Activated naive CD4-positive, alpha-beta T cell treated with anti-CD3 and anti-CD28 coated beads, Interleukin-2, amount 50 U/mL, for 72 hours (primary cell): ENCODE data around the gene GOLGA8M. TPM values are rescaled to one million over a fixed set of nuclear protein-coding genes. Genes with fewer than 3 reads are reported as not detected.
"Not testable (repeated sequence)": the region's sequence is repeated elsewhere in the genome, so short reads cannot be mapped to it uniquely, and the experiment has no call there.

ENCODE experiments used
- ATAC-seq, 2 donors: fragments of 150-1000 bp; cut with Tn5 transposase; 2 replicates each; pipeline ENCODE4 v1.10.0; 2021; ENCODE audit warnings: mild to moderate bottlenecking in 2 of 2, moderate library complexity in 2 of 2
- DNase-seq, 2 donors: peaks; one replicate each; pipeline ENCODE4 v3.0.0; 2021 to 2022; ENCODE audit warnings: low spot score in 2 of 2
- H3K27ac Mint-ChIP-seq, 2 donors: one replicate each; pipeline ENCODE4 v1.8.0; 2022; ENCODE audit warnings: mild to moderate bottlenecking in 2 of 2, mixed read lengths in 2 of 2
- H3K36me3 Mint-ChIP-seq, 2 donors: one replicate each; pipeline ENCODE4 v1.8.0; 2022; ENCODE audit warnings: mixed read lengths in 2 of 2
- H3K9me3 Mint-ChIP-seq, 2 donors: one replicate each; pipeline ENCODE4 v1.8.0; 2022; ENCODE audit warnings: mixed read lengths in 2 of 2
- total RNA-seq, 2 donors: library from RNA; stranded (reverse); gene quantifications; one replicate each; pipeline ENCODE4 v1.2.3, GENCODE V29; 2022

Gene GOLGA8M, protein sequence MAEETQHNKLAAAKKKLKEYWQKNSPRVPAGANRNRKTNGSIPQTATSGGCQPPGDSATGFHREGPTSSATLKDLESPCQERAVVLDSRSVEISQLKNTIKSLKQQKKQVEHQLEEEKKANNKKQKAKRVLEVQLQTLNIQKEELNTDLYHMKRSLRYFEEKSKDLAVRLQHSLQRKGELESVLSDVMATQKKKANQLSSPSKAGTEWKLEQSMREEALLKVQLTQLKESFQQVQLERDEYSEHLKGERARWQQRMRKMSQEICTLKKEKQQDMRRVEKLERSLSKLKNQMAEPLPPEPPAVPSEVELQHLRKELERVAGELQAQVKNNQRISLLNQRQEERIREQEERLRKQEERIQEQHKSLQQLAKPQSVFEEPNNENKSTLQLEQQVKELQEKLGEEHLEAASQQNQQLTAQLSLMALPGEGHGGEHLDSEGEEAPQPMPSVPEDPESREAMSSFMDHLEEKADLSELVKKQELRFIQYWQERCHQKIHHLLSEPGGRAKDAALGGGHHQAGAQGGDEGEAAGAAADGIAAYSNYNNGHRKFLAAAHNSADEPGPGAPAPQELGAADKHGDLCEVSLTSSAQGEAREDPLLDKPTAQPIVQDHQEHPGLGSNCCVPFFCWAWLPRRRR
- 1 to 10 TPM; 1.3 to 2.3 TPM for total RNA-seq

GRCh38 chr15:28712270-28712669 is at the start of gene GOLGA8M:
GOLGA8M (minus strand) TSS chr15:28712421; CDS start chr15:28712323, 98 bp downstream.
- ATAC-seq, H3K9me3 Mint-ChIP-seq, DNase-seq, H3K36me3 Mint-ChIP-seq, H3K27ac Mint-ChIP-seq: not testable (repeated sequence)

DNA sequence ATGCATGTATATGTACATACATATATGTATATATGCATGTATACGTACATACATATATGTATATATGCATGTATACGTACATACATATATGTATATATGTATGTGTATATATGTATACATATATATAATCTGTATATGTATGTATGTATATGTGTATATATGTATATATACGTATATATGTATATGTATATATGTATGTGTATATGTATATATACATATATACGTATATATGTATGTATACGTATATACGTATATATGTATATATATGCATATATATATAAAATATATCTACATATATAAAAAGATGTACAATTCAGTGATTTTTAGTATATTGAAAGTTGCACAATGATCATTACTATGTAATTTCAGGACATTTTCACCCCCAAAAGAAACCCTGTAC is 30.7 kb upstream of the GOLGA8M start:
- H3K27ac Mint-ChIP-seq, H3K9me3 Mint-ChIP-seq, DNase-seq, ATAC-seq, H3K36me3 Mint-ChIP-seq: not testable (repeated sequence)

DNA sequence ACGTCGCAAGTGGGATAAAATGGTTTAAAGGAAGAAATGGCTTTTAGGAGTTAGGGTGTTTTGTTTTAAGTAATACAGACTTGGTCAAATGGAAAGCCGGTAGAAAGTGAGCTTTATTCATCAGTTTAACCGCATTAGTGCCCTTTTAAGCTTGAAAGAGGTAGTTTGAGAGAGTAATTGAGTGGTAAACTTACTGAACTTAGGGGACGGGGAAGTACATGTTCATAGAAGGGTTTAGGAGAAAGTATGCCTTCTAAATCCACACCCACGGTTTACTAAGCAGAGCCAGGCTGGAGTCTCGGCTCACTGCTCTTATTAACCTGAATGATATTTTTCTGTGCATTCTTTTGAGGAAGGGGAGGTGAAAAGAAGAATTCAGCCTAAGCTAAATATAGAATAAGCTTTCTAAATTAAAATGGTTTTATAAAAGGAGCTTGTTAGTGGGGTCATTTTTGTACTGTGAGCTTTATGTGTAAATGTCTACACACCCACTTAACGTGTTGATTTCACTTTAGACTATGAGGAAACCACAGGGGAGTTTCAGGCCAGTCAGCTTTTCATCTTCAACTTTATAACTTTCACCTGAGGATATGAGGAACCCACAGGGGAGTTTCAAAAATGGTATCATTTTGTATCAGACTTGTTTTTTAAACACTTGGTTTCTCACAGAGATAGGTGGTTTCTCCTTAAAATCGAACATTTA is 26.5 kb upstream of the GOLGA8M start:
- peak overlapping the region; percentile 92 to 96 for H3K27ac Mint-ChIP-seq
- H3K9me3 Mint-ChIP-seq, H3K36me3 Mint-ChIP-seq, DNase-seq: not testable (repeated sequence)
- ATAC-seq: peak; percentile 75 to 85

GRCh38 chr15:28738200-28738561 is 26.0 kb upstream of the GOLGA8M start:
- not testable (repeated sequence) for H3K36me3 Mint-ChIP-seq, DNase-seq
- peak; percentile 23 to 59 for ATAC-seq

DNA sequence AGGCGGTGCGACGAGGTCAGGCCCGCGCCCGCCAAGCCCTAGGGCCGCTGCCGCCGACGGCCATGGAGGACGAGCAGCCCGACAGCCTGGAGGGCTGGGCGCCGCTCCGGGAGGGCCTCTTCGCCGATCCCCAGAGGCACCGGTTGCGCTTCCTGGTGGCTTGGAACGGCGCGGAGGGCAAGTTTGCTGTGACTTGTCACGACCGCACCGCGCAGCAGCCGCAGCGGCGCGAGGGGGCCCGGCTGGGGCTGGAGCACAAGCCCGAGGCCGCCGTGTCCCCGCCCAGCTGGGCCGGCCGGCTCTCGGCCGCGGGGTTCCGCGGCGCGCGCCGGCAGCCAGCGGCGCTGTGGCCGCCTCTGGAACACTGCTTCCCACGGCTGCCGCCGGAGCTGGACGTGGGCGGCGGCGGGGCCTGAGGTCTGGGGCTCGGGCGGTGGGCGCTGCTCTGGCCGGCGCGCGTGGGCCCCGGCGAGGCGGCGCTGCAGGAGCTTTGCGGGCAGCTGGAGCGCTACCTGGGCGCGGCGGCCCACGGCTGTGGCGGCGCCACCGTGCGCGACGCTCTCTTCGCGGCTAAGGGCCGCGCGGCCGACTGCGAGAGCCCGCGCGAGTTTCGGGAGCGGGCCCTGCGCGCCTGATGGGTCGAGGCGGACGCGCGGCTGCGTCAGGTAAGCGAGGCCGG is 25.4 kb upstream of the GOLGA8M start:
- ATAC-seq (peak; percentile 58 to 70), DNase-seq (peak; percentile 30 to 68)
- H3K27ac Mint-ChIP-seq: peak overlapping the region in 1 of 2 donors; percentile 92
- H3K36me3 Mint-ChIP-seq, H3K9me3 Mint-ChIP-seq: not testable (repeated sequence)

More at GRCh38 chr15:28738200-28738561, 26.0 kb upstream of the GOLGA8M start:
- H3K9me3 Mint-ChIP-seq: not testable (repeated sequence)
- H3K27ac Mint-ChIP-seq: peak overlapping the region; percentile 92 to 96

DNA sequence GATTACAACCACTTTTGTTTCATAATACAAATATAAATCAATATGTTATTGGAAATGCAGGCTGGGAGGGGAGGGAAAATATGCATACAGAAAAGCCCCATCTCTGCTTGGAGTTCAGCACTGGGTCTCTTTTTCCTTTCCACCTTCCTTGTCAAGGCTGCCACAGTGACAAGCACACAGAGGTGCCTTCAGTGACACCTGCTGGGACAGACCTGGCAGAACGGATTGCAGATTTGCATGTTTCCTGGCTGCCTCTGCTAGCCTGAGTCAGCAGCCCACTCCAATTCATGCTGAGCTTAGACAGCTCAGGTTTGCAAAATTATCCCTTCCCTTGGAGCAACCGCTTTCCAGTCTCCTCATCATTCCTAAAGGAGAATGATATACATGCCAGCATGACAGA is 15.8 kb upstream of the GOLGA8M start:
- not testable (repeated sequence) for H3K36me3 Mint-ChIP-seq, ATAC-seq, H3K9me3 Mint-ChIP-seq, H3K27ac Mint-ChIP-seq
- peak in 1 of 2 donors; percentile 11 for DNase-seq

DNA sequence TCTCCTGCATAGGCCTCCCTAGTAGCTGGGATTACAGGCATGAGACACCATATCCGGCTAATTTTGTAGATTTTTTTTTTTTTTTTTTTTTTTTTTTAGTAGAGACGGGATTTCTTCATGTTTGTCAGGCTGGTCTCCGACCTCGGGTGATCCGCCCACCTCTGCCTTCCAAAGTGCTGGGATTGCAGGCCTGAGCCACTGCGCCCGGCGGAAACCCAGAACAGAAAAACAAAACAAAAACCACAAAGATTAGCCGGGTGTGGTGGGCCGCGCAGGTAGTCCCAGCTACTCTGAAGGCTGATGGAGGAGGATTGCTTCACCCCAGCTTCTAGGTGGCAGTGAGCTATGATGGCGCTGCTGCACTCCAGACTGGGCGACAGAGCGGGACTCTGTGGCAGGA is 14.8 kb upstream of the GOLGA8M start:
- H3K36me3 Mint-ChIP-seq, H3K9me3 Mint-ChIP-seq, ATAC-seq, H3K27ac Mint-ChIP-seq, DNase-seq: not testable (repeated sequence)

DNA sequence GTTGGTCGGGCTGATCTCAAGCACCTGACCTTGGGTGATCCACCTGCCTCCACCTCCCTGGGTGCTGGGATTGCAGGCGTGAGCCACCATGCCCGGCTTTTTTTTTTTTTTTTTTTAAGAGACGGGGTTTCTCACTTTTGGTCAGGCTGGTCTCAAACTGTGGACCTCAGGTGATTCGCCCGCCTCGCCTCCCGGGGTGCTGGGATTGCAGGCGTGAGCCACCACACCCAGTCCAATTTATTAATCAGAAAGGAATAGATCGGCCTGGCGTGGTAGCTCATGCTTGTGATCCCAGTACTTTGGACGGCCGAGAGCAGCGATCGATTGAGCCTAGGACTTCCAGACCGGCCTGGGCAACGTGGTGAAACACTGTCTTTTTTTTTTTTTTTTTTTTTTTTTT is 13.9 kb upstream of the GOLGA8M start:
- no peaks in the 10 kb centered on the region for H3K36me3 Mint-ChIP-seq
- DNase-seq: no peak
- no peaks in the 10 kb centered on the region for H3K9me3 Mint-ChIP-seq
- no peak overlapping the region for H3K27ac Mint-ChIP-seq
- ATAC-seq: no peak

GRCh38 chr15:28725556-28725955 is 13.3 kb upstream of the GOLGA8M start:
- no peak for DNase-seq
- no peak overlapping the region for H3K27ac Mint-ChIP-seq
- H3K36me3 Mint-ChIP-seq: no peaks in the 10 kb centered on the region
- H3K9me3 Mint-ChIP-seq: no peaks in the 10 kb centered on the region
- no peak for ATAC-seq

- not testable (repeated sequence) for H3K36me3 Mint-ChIP-seq, H3K27ac Mint-ChIP-seq, ATAC-seq, H3K9me3 Mint-ChIP-seq, DNase-seq
Measured at GRCh38 chr15:28723986-28724385, 11.8 kb upstream of the GOLGA8M start.

- DNase-seq, H3K9me3 Mint-ChIP-seq, ATAC-seq: not testable (repeated sequence)
Measured at GRCh38 chr15:28719626-28720025, 7.4 kb upstream of the GOLGA8M start.

GRCh38 chr15:28718576-28718975 is 6.4 kb upstream of the GOLGA8M start:
- H3K9me3 Mint-ChIP-seq, H3K36me3 Mint-ChIP-seq, ATAC-seq, H3K27ac Mint-ChIP-seq, DNase-seq: not testable (repeated sequence)

More at GRCh38 chr15:28719626-28720025, 7.4 kb upstream of the GOLGA8M start:
- H3K27ac Mint-ChIP-seq, H3K36me3 Mint-ChIP-seq: not testable (repeated sequence)

DNA sequence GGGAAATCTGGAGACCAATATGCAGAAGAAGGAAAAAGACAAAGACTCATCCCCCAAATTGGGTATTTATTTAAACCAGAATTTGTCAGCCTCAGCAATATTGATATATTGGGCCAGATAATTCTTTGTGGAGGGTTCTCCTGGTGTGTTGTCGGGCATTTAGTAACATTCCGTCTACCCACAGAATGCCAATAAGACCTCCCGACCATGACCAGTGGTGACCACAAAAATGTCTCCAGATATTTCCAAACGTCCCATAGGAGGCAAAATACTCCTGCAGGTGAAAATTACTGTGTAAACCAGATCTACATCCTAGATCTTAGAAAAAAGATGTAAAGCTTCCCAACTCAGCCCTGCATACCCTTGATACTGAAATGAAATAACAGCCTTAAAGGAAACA is 2.0 kb upstream of the GOLGA8M start:
- H3K27ac Mint-ChIP-seq, H3K9me3 Mint-ChIP-seq, H3K36me3 Mint-ChIP-seq, ATAC-seq, DNase-seq: not testable (repeated sequence)

- not testable (repeated sequence) for H3K9me3 Mint-ChIP-seq, DNase-seq, H3K36me3 Mint-ChIP-seq, H3K27ac Mint-ChIP-seq, ATAC-seq
Measured at GRCh38 chr15:28703927-28704326, 8.3 kb downstream of the GOLGA8M start.

- not testable (repeated sequence) for DNase-seq, H3K27ac Mint-ChIP-seq, ATAC-seq, H3K36me3 Mint-ChIP-seq, H3K9me3 Mint-ChIP-seq
Measured at GRCh38 chr15:28702427-28702826, 9.8 kb downstream of the GOLGA8M start.

GRCh38 chr15:28694006-28694751 is 18.0 kb downstream of the GOLGA8M start:
- not testable (repeated sequence) for ATAC-seq, H3K36me3 Mint-ChIP-seq, H3K9me3 Mint-ChIP-seq, DNase-seq, H3K27ac Mint-ChIP-seq
